ENCODE measurements around the gene VWA5A.

The VWA5A gene

DNA sequence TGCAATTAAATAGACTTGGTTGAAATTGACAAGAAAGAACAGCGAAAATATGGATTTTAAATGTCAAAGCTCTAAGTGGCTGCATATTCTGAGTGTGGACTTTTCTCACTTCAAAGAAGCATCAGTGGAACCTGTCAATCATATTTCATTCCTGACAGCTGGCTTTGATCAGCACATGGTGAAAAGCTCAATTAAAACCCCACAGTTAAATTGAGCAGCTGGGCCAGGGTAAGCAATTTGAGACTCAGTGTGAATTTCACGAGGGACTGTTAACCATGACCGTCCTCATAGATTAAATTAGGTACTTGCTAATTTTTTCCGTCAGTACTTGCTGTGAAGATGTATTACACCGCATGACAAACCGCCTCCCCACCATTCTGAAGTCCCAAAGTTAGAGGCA is 56.9 kb downstream of the VWA5A start:
- no peak for DNase-seq

DNA sequence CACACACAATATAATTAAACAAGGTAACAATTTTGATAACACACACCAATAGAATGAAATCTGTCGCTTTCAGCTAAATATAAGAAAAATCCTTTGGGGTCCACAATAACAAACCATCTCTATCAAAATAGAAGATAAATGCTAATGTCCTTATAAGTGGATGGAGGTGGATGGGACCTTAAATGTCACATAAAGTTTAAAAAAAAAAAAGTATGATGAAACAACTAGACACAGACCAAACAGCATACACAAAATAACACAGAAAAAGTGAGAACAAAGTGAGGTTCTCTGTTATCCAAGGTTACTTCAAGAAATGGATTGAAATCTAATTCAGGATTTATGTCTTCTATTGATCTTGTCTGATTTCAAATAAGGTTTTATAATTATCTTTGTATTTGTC is 57.3 kb downstream of the VWA5A start:
- no peak for DNase-seq

GRCh38 chr11:124174001-124174583 is 58.8 kb downstream of the VWA5A start:
- DNase-seq: no peak

DNA sequence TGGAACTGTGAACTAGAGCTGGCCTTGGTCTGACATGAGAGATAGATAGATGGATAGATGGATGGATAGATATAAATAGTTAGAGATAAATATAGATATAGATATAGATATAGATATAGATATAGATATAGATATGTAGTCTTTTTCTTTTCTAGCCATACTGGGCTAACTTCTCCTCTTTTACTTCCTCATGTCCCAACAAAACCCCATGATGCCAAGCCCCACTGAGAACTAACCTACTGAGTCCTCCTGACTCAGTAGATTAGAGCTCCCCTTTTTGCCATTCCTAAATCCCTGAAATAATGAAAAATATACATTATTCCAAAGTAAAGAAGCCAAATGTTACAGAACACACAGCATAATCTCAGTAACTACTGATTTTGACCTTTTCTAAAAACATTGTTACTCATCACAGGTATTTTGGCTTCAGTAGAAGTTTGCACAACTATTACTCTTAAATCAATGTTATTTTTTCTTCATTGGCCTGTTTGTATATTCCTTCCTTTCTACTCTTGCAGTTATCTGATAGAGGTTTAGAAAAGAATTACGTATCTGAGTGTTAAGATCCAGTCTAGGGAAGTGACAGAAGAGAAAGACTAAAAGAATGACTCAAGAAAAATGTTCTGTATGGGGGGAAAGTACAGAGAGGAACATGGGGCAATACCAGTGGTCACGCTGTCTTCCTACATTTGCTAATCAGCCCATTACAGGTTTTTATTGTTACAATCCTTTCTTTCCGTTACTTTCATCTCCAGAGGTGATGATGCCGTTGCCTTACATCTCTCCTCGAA is 61.9 kb downstream of the VWA5A start:
- DNase-seq: no peak

DNA sequence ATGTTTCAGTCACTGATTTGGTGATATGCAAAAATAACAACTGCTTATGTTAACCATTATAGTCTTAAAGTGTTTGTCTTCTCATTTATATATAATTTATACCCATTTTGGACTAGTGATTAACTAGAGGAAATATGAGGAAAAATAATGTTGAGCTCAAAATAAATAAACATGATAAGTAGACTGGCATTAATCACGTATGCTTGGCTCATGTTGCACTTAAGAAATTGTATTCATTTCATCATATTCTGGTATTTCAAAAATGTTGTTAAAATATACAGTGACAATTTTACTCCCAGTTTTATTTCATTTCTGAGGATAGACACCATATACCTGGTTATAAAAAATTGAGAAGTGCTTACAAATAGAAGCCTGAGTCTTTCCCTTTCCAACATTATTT is 64.1 kb downstream of the VWA5A start:
- DNase-seq: no peak

DNA sequence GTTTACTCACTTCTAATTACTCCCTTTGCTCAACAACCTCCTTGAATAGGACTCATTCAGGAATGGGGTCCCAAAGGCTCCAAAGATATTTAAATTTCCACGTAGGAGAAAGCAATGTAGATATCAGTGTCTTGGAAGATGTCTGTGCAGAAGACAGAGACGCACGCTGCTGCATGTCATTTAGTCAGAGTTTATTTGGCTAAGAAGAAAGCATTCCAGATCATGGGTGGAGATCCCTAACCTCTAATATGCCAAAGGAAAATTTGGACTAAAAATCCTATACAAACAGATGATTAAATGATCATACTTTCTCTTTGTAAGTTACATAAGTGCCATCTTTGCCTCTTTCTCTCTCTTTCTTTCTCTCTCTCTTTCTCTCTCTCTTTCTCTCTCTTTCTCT is 67.8 kb downstream of the VWA5A start, which contains the start of gene OR10D3:
Gene OR10D3, plus strand, starts transcription at position 278 of the 400 bp plus-strand sequence. CDS start 1,925 bp downstream, outside the sequence.
- DNase-seq: no peak

DNA sequence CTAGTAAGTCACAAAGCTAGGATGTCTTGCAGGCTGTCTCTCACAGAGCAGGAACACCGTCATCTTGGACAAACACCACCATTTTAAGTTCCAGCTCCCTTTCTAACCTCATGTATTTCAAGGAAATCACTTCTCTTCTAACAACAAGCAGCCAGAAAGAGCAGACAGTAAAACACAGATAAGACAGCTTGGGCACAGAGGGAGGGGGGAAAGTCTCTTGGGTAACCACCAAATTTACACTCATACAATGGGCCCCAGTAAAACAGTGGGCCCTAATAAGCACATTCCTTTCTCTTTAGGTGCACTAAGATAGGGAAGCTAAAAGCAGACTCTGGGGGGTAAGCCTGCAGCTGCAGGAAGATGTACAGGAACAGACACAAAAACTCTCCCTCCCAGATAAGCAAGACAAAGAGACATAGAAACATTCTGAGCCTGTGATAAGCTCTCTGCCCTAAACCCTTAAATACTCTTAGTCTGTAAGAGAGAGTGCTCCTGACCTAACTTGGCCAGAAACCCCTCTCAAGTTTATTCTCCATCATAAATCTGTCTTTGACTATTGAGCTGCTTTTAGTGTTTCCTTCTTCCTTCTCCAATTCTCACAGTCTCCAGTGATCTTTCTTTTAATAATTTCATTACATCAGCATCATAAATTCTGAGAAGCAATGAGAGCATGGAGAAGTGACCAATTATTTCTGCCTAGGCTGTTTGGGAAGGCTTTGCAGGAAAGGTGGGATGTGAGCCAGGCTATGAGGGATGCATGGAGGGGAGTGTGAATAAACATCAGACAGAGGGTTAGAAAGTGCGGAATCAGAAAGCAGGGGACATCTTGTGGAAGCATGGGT is 75.3 kb downstream of the VWA5A start:
- no peak for DNase-seq

GRCh38 chr11:124193221-124194010 is 78.2 kb downstream of the VWA5A start:
- no peak for DNase-seq

- DNase-seq: no peak
These were observed 79.3 kb downstream of the VWA5A start for GRCh38 chr11:124194293-124195188.

GRCh38 chr11:124195189-124195734 is 80.0 kb downstream of the VWA5A start:
- DNase-seq: no peak
